ENCODE measurements around the gene AKNAD1.

AKNAD1 gene

GRCh38 chr1:108823632-108824031 lies 33.3 kb downstream of the AKNAD1 start:
- TF ChIP-seq, protein P1, sequence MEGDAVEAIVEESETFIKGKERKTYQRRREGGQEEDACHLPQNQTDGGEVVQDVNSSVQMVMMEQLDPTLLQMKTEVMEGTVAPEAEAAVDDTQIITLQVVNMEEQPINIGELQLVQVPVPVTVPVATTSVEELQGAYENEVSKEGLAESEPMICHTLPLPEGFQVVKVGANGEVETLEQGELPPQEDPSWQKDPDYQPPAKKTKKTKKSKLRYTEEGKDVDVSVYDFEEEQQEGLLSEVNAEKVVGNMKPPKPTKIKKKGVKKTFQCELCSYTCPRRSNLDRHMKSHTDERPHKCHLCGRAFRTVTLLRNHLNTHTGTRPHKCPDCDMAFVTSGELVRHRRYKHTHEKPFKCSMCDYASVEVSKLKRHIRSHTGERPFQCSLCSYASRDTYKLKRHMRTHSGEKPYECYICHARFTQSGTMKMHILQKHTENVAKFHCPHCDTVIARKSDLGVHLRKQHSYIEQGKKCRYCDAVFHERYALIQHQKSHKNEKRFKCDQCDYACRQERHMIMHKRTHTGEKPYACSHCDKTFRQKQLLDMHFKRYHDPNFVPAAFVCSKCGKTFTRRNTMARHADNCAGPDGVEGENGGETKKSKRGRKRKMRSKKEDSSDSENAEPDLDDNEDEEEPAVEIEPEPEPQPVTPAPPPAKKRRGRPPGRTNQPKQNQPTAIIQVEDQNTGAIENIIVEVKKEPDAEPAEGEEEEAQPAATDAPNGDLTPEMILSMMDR (IDR thresholded peaks at IDR 0.05; ENCODE audit: insufficient read depth, low read depth, low read length, missing control alignments) = no peak
- no peak for DNase-seq (ENCODE audit: low read depth)
- no peak overlapping the region for H3K4me3 ChIP-seq (ENCODE audit: low read depth, low read length)

- TF ChIP-seq, protein P1 (IDR thresholded peaks at IDR 0.05; ENCODE audit: insufficient read depth, low read depth, low read length, missing control alignments) = no peak
- H3K4me3 ChIP-seq (ENCODE audit: low read depth, low read length) = no peak overlapping the region
- no peak for DNase-seq (ENCODE audit: low read depth)
Observed at GRCh38 chr1:108819878-108820277, 37.0 kb downstream of the AKNAD1 start.

DNA sequence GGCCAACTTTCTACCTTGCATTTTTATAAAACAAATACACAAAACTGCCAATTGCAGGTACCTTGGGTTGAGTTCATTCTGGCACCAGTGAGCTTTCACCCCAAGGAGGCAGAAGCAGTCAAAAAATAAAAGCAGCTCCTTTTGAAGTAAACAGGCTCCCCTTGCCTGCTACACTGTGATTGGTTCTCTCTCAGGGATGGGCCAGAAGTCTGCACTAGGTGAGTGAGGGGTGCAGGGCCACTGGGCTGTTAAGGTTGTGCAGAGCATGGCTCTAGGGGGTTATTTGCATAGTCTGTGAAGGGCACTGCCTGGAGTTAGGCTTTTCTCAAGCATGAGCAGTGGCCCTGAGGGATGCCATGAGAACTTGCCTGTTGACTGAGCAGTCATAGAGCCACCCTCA lies 39.1 kb downstream of the AKNAD1 start:
- DNase-seq (ENCODE audit: low read depth) = no peak
- TF ChIP-seq, protein P1 (IDR thresholded peaks at IDR 0.05; ENCODE audit: insufficient read depth, low read depth, low read length, missing control alignments) = no peak
- H3K4me3 ChIP-seq (ENCODE audit: low read depth, low read length) = no peak overlapping the region

GRCh38 chr1:108817016-108817415 lies 39.9 kb downstream of the AKNAD1 start:
- DNase-seq (ENCODE audit: low read depth) = peak; percentile 19
- TF ChIP-seq, protein P1 (IDR thresholded peaks at IDR 0.05; ENCODE audit: insufficient read depth, low read depth, low read length, missing control alignments) = no peak
- no peak overlapping the region for H3K4me3 ChIP-seq (ENCODE audit: low read depth, low read length)

DNA sequence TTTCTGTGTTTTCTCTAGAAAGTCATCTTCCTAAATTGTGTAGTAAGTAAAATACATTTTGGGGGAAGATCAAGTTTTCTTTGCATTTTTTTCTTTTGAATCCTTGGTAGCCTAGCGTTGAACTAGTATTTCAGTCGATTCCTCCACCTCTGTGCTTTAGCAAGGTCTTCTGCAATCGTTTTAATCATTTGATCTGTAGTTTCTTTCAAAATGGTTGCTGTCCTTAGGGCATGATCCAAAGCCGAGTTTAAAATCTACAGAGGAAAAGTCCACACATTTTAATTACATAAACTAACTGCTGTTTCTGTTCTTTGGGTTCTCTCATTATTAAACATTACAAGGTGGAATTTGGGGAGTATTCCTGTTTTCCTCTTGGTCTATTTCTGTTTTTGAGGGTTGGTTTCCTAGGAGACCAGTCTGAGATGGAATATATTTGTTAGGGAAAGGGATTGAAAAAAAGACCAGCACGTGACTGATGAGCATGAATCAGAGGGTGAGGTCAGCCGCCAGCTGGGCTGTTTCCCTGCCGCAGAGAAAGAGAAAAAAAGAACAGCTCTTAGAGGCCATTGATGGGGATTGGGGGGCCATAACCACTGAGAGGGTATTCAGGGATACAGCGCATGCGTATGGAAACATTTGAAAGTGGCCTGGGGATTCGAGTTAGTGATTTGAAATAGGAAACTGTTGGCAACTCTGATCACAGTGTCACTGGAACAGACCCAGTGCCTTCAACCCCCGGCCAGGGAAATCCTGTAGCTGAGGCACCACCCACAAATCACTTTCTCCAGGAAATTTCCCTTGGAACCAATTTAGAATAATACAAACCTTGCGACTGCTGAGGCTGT lies 40.6 kb downstream of the AKNAD1 start:
- TF ChIP-seq, protein P1 (IDR thresholded peaks at IDR 0.05; ENCODE audit: insufficient read depth, low read depth, low read length, missing control alignments) = no peak
- DNase-seq (ENCODE audit: low read depth) = no peak
- no peak overlapping the region for H3K4me3 ChIP-seq (ENCODE audit: low read depth, low read length)

- DNase-seq (ENCODE audit: low read depth) = no peak
- TF ChIP-seq, protein P1 (IDR thresholded peaks at IDR 0.05; ENCODE audit: insufficient read depth, low read depth, low read length, missing control alignments) = no peak
- H3K4me3 ChIP-seq (ENCODE audit: low read depth, low read length) = no peak overlapping the region
Observed at GRCh38 chr1:108815566-108815965, 41.3 kb downstream of the AKNAD1 start.

Measured in GM12865 (cell line).